DMS 273 treated with DMSO at 0.1 percent for 48 hours (cell line): ENCODE data around the gene DMRT1.
"Not testable (repeated sequence)": the region's sequence is repeated elsewhere in the genome, so short reads cannot be mapped to it uniquely, and the experiment has no call there.

Source experiments
- DNase-seq: peaks from one replicate; lab custom pipeline; 2025; lab: John Stamatoyannopoulos, UW

DMRT1 gene

DNA sequence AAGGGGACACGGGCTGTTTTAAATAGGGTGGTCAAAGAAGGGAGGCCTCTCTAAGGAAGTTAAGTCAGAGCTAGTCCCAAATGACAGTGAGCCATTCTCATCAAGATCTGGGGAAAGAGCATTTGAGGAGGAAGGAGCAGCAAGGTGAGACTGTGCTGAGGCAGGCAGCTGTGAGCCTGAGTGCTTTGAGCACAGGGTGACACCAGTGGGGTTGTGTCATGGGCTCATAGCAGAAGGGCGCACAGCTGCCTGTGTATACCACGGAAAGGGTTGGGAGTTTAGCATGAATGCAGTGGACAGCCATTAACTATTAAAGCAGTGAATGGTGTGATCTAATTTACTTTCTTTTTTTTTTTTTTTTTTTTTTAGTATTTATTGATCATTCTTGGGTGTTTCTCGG lies 19.2 kb downstream of the DMRT1 start:
- no peak for DNase-seq

- not testable (repeated sequence) for DNase-seq
Measured at GRCh38 chr9:861525-861924, 20.0 kb downstream of the DMRT1 start.

- DNase-seq = no peak
Measured at GRCh38 chr9:875119-875962, 33.8 kb downstream of the DMRT1 start.

DNA sequence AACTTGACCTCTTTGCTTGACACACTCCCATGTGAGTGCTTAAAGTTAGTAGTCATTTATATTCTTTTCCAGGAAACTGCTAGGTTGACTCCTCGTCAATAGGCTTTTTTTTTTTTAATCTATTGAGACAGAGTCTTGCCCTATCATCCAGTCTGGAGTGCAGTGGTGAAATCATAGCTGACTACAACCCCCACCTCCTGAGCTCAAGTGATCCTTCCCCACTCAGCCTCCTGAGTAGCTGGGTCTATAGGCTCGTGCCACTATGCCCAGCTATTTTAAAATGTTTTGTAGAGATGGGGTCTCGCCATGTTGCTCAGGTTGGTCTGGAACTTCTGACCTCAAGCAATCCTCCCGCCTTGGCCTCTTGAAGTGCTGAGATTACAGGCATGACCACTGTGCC lies 34.9 kb downstream of the DMRT1 start:
- no peak for DNase-seq

DNA sequence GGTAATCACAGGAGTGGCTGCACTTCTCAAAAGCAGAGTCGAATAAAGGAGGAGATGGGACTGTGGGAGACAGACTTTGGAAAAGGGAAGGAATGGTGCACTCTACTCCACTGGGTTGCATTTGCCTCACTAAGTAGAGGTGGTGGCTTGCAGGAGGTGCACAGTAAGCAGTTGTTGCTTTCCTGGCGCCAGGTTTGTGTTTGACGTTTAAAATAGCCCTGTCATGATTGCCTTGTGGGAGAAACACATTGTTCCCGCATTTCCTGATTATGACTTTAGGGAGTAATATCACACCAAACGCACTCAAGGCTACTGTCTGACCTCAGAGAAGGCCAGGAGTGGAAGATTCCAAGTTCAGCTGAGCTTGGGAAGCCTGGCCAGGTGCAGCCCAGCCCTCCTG lies 36.7 kb downstream of the DMRT1 start:
- no peak for DNase-seq

DNA sequence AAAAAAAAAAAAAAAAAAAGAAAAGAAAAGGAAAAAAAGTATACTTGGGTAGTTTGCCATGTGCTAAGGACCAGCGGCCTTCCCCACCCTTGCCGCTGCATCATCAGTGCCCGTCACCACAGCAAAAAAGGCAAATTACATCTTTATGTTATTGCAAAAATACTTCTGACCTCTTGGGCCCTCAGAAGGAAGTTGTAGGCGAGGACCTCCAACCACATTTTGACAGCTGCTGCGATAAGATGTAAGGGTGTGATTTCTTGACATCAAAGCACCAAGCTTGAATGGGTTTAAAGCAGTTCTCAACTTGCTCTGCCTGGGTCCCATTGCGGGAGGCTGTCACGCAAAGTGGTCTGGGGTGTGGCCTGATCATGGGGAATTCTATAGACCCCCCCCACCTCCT lies 39.2 kb downstream of the DMRT1 start:
- DNase-seq = no peak

DNA sequence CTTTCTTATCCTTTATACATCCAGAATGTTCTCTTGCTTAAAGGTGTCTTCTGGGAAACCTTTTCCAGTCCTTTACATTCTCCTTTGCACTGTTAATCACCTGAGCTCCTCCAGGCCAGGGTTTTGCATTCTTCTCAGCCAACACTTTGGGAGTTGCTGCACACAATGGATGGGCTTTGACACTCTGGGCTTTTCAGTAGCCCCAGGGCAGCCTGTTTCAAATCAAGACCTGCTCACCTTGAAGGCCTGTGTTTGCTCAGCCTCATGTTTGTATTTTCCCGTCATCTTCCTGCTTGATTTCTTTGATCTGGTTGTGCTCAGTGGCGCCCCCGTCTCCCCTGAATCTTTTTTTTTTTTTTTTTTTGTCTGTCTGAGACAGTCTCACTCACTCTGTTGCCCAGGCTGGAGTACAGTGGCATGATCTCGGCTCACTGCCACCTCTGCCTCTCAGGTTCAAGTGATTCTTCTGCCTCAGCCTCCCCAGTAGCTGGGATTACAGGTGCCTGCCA lies 41.0 kb downstream of the DMRT1 start:
- no peak for DNase-seq

DNA sequence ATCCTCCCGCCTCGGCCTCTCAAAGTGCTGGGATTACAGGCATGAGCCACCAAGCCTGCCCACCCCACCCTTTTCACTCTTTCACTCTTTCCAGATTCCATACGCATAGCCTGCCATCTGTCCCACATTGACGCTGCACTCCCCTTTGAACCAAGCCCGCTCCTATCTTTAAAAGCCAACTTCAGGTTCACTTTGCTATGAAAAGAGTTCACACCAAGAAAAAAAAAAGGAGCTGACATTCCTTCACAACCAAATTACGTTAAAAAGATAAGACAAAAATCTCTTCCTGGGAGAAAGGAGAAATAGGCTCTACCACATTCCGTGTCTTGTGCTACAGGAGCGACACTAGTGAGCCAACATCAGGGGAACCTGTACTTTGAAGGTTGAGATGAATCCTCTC lies 41.5 kb downstream of the DMRT1 start:
- DNase-seq = no peak

DNA sequence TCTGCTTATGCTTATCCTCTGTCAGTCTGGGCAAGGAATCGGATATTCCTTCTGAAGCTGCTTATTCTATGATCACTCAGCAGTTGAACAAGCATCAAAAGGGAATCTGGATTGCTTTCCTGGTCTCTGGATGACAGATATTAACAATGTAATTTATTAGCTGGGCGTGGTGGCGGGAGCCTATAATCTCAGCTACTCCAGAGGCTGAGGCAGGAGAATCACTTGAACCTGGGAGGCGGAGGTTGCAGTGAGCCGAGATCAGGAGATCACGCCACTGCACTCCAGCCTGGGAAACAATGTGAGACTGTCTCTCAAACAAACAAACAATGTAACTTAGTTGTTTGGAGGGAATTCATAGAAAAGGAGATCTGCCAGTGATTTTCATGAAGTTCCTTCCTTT lies 45.4 kb downstream of the DMRT1 start:
- DNase-seq = no peak

- no peak for DNase-seq
Measured at GRCh38 chr9:892123-892522, 50.6 kb downstream of the DMRT1 start.

- no peak for DNase-seq
Measured at GRCh38 chr9:893115-893514, 51.6 kb downstream of the DMRT1 start.

GRCh38 chr9:893843-894420 lies 52.4 kb downstream of the DMRT1 start:
- DNase-seq = peak; percentile 5

- no peak for DNase-seq
Measured at GRCh38 chr9:899440-900184, 58.1 kb downstream of the DMRT1 start.

GRCh38 chr9:903886-904285 lies 62.4 kb downstream of the DMRT1 start:
- no peak for DNase-seq

DNA sequence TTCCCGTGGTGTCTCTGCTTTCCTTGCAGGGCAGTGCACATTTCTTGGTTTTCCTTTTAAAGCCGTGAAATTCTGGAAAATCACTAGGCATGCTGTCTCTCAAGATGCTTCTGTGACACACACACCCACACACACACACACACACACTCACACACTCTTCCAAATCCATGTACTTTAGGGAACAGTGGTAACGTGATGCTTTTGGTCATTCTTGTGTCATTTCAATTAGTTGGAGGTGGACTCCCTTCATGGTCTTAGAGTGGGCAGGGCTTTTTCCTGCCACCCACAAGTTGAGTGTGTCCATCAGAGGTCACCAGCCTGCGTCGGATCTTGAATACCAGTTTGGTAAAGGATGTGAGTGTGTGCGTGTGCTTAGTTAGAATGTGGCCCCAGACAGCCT lies 64.4 kb downstream of the DMRT1 start:
- no peak for DNase-seq

DNA sequence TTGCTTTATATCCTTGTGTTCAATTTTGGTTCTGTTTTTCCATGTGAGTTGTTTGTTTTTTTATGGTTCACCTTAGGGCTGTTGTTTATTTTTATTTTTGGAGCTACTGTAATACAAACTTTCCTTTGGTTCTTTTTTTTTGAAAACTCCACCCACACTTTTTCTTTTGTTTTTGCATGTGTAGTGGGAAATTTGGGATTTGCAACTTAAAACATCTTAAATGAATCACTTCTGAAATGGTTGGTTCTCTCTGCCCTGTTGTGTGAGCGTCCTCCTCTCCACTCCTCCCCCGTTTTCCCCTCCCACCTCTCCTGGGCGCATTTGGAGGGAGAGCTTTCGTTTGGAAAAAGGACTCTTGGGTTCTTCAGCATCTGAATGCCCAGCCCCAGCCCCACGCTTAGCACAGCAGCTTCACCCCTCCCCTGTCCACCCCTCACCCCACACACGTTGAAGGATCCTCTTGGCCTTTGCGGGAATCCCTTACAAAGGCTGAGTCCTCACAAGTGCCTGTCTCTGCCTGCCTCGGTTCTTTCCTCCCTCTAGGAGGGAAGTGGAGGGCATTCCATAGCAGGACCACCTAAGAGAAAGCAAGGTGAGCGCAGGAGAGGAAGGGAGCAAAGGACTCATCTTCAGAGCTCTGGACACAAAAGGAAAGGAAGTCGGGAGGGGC lies 67.2 kb downstream of the DMRT1 start:
- no peak for DNase-seq

- no peak for DNase-seq
Measured at GRCh38 chr9:911005-911404, 69.5 kb downstream of the DMRT1 start.

DNA sequence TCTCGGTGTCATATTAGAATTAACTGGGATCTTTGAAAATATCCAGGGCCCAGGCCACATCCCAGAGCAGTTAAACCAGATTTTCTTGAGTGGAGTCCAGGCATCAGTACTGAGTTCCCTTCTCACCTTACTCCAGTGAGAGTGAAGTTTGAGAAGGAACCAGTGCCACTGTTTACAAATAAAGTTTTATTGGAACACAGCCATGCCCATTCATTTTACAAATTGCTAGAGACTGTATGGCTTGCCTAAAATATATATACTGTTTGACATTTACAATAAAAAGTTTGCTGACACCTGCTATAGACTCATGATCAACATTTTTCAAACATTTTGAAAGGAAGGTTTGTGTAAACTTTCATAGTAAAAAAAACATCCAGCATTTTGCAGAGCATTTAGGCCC lies 71.3 kb downstream of the DMRT1 start:
- no peak for DNase-seq

GRCh38 chr9:913526-913925 lies 72.0 kb downstream of the DMRT1 start:
- DNase-seq = not testable (repeated sequence)

- no peak for DNase-seq
Measured at GRCh38 chr9:917730-918129, 76.2 kb downstream of the DMRT1 start.

DNA sequence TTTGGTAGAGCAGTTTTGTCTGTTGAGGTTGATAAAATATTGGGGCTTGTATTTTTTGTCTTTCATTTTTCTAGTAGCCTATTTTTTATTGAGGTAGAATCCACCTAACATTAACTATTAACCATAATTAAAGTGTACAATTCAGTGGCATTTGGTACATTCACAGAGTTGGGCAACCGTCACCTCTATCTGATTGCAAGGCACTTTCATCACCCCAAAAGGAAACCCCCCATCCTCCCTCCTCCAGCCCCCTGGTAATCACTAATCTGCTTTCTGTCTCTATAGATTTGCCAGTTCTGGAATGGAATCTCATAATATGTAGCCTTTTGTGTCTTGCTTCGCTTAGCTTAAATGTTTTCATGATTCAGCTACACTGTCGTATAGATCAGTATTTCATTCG lies 79.4 kb downstream of the DMRT1 start:
- DNase-seq = no peak

- DNase-seq = no peak
Measured at GRCh38 chr9:922171-922570, 80.7 kb downstream of the DMRT1 start.
